Gastroesophageal sphincter (tissue), 4 donors: ENCODE results near the gene GPR52. TPM values are rescaled to one million over a fixed set of nuclear protein-coding genes. Genes with fewer than 3 reads are reported as not detected.

Source experiments
- ATAC-seq: fragments of 150-250 bp; one replicate; pipeline ENCODE4 v1.9.1; 2016; ENCODE audit warnings: mild to moderate bottlenecking, moderate library complexity
- H3K27ac ChIP-seq, 4 donors: fragments of 200-600 bp; sonication (generic) in 3 of 4; 1 replicate in 3 of 4; 2 replicates in 1 of 4; pipeline ENCODE4 v1.5.1; 2016 to 2019
- H3K27me3 ChIP-seq: fragments of 200-600 bp; sonication (generic); one replicate; pipeline ENCODE4 v1.5.1; 2019
- H3K36me3 ChIP-seq, 2 donors: fragments of 200-600 bp; sonication (generic); one replicate each; pipeline ENCODE4 v1.5.1; 2019; ENCODE audit warnings: control low read depth in 1 of 2
- H3K4me1 ChIP-seq, 3 donors: fragments of 200-600 bp; sonication (generic); 1 replicate in 2 of 3; 2 replicates in 1 of 3; pipeline ENCODE4 v1.5.1; 2016 to 2019; ENCODE audit warnings: control low read depth in 2 of 3
- H3K4me3 ChIP-seq, 2 donors: fragments of 200-600 bp; sonication (generic); one replicate each; pipeline ENCODE4 v1.5.1; 2019; ENCODE audit warnings: mild to moderate bottlenecking in 1 of 2, moderate library complexity in 1 of 2
- H3K9me3 ChIP-seq, 3 donors: fragments of 200-600 bp; sonication (generic); one replicate each; pipeline ENCODE4 v1.5.1; 2017 to 2019; ENCODE audit warnings: control low read depth in 2 of 3
- EP300 ChIP-seq: sonication (generic); formaldehyde crosslinking; IDR thresholded peaks from one replicate; pipeline ENCODE4 v1.6.1; 2017; ENCODE audit warnings: antibody characterized with exemption, mild to moderate bottlenecking
- POLR2A ChIP-seq, 2 donors: fragments of 450-650 bp; IDR thresholded peaks; one replicate each; pipeline ENCODE4 v1.6.1; 2017; ENCODE audit warnings: antibody characterized with exemption in 2 of 2, mild to moderate bottlenecking in 2 of 2, moderate library complexity in 1 of 2
- POLR2AphosphoS5 ChIP-seq: sonication (generic); formaldehyde crosslinking; IDR thresholded peaks from one replicate; pipeline ENCODE4 v1.6.1; 2017; ENCODE audit warnings: antibody characterized with exemption
- WGBS, 2 donors: methylation state at CpG; one replicate each; pipeline ENCODE4 v1.1.5; 2018; ENCODE audit warnings: low coverage in 1 of 2; 5-methylcytosine and 5-hydroxymethylcytosine counted together
- total RNA-seq, 4 donors: library from RNA; depleted of rRNA; stranded (reverse); fragments of >200 nt; gene quantifications; one replicate each; pipeline ENCODE4 v1.1.0, GENCODE V29; 2016
- TF ChIP-seq, protein P1 (sequence below), 4 experiments: fragments of 200-600 bp in 2 of 4; fragments of 450-650 bp in 2 of 4; sonication (generic) in 1 of 4; IDR thresholded peaks; one replicate each; pipeline ENCODE4 v1.5.1; 2017 to 2019; ENCODE audit warnings: antibody characterized with exemption in 4 of 4, mild to moderate bottlenecking in 2 of 4, moderate library complexity in 2 of 4

The GPR52 gene
- total RNA-seq, 4 donors from 2014 or later = 1.0 to 6.7 (median 3.2) TPM; not detected in 1

DNA sequence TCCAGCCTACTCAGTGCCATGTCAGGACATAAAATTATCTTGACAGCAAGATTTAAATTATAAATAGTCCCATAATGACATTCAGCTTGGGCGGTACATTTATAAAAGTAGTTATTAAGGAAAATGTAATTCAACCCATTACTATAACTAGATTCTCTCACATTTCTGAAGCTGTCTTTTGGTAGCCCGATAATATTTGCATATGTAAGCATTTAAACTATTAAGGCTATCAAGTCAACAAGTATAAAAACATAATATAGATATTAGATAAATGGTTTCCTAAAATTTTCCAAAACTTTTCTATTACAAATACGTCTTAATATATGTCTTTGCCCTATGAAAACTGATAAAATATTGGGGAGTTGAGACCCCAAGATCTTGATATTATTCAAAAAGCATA is 21.6 kb upstream of the GPR52 start:
- no peak overlapping the region for H3K27ac ChIP-seq
- peaks cover 0 to 9% (median 0%) of the 10 kb centered on the region in 3 donors for H3K4me1 ChIP-seq
- 88 to 89% methylated on average over 3 of the region's 3 CpGs for WGBS, 2 donors
- no peaks in the 10 kb centered on the region for H3K27me3 ChIP-seq
- H3K9me3 ChIP-seq = no peaks in the 10 kb centered on the region
- H3K36me3 ChIP-seq = no peaks in the 10 kb centered on the region
- no peak for ATAC-seq
- TF ChIP-seq, protein P1, sequence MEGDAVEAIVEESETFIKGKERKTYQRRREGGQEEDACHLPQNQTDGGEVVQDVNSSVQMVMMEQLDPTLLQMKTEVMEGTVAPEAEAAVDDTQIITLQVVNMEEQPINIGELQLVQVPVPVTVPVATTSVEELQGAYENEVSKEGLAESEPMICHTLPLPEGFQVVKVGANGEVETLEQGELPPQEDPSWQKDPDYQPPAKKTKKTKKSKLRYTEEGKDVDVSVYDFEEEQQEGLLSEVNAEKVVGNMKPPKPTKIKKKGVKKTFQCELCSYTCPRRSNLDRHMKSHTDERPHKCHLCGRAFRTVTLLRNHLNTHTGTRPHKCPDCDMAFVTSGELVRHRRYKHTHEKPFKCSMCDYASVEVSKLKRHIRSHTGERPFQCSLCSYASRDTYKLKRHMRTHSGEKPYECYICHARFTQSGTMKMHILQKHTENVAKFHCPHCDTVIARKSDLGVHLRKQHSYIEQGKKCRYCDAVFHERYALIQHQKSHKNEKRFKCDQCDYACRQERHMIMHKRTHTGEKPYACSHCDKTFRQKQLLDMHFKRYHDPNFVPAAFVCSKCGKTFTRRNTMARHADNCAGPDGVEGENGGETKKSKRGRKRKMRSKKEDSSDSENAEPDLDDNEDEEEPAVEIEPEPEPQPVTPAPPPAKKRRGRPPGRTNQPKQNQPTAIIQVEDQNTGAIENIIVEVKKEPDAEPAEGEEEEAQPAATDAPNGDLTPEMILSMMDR (IDR thresholded peaks at IDR 0.05) = no peak
- TF ChIP-seq POLR2A (IDR thresholded peaks at IDR 0.05) (no peak), EP300 (no peak), POLR2AphosphoS5 (no peak)
- H3K4me3 ChIP-seq = no peak overlapping the region

- TF ChIP-seq, protein P1 (IDR thresholded peaks at IDR 0.05) = no peak
- no peak for TF ChIP-seq POLR2A (IDR thresholded peaks at IDR 0.05)
- TF ChIP-seq EP300 = no peak
- TF ChIP-seq POLR2AphosphoS5 = no peak
Observed at GRCh38 chr1:174428033-174428432, 19.7 kb upstream of the GPR52 start.

GRCh38 chr1:174428739-174429138 is 19.0 kb upstream of the GPR52 start:
- Histone ChIP-seq H3K4me1 (peaks cover 0 to 4% (median 0%) of the 10 kb centered on the region in 3 donors), H3K9me3 (no peaks in the 10 kb centered on the region), H3K36me3 (no peaks in the 10 kb centered on the region), H3K27me3 (no peaks in the 10 kb centered on the region), H3K4me3 (no peak overlapping the region), H3K27ac (no peak overlapping the region)
- no peak for TF ChIP-seq POLR2AphosphoS5
- TF ChIP-seq EP300 = no peak
- no peak for TF ChIP-seq POLR2A (IDR thresholded peaks at IDR 0.05)
- TF ChIP-seq, protein P1 (IDR thresholded peaks at IDR 0.05) = no peak
- ATAC-seq = no peak

More at GRCh38 chr1:174428033-174428432, 19.7 kb upstream of the GPR52 start:
- H3K36me3 ChIP-seq = no peaks in the 10 kb centered on the region
- H3K27ac ChIP-seq = no peak overlapping the region
- H3K4me1 ChIP-seq = peaks cover 0 to 9% (median 0%) of the 10 kb centered on the region in 3 donors
- 78 to 92% methylated on average over 3 of the region's 3 CpGs for WGBS, 2 donors
- no peak for ATAC-seq
- H3K9me3 ChIP-seq = no peaks in the 10 kb centered on the region
- H3K4me3 ChIP-seq = no peak overlapping the region
- no peaks in the 10 kb centered on the region for H3K27me3 ChIP-seq

GRCh38 chr1:174433451-174433850 is 14.3 kb upstream of the GPR52 start:
- Histone ChIP-seq H3K4me3 (no peak overlapping the region), H3K27me3 (no peaks in the 10 kb centered on the region), H3K4me1 (no peaks in the 10 kb centered on the region), H3K9me3 (no peaks in the 10 kb centered on the region), H3K36me3 (no peaks in the 10 kb centered on the region), H3K27ac (no peak overlapping the region)
- 92 to 100% methylated on average over 1 of the region's 1 CpG for WGBS, 2 donors
- ATAC-seq = no peak
- TF ChIP-seq POLR2AphosphoS5 (no peak), EP300 (no peak), POLR2A (IDR thresholded peaks at IDR 0.05) (no peak)
- TF ChIP-seq, protein P1 (IDR thresholded peaks at IDR 0.05) = no peak

DNA sequence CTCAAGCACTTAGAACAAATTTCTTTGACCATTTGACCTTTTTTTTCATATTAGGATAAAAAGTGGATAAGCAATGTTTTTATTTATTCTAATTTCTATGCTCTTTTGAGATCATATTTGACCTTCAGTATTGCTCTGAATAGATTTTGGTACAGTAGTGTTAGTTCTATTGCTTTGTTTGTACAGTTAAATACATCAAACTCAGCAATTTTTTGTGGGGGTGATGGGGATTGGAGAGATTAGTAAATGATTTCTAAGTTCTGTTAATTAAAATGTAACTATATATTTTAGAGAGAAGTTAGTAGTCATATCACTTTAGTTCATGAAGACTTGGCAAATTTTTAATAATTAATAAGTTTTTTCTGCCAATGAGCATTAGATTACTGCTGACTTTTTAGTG is 2.4 kb upstream of the GPR52 start:
- Histone ChIP-seq H3K4me3 (no peak overlapping the region), H3K27ac (no peak overlapping the region), H3K36me3 (no peaks in the 10 kb centered on the region), H3K9me3 (no peaks in the 10 kb centered on the region), H3K4me1 (peaks cover 0 to 17% (median 4%) of the 10 kb centered on the region in 3 donors), H3K27me3 (no peaks in the 10 kb centered on the region)
- TF ChIP-seq POLR2A (IDR thresholded peaks at IDR 0.05) = no peak
- ATAC-seq = no peak
